GM20431 (cell line): Measurements from ENCODE around the gene RBM34.
"Not testable (repeated sequence)": the region's sequence is repeated elsewhere in the genome, so short reads cannot be mapped to it uniquely, and the experiment has no call there.

ENCODE experiments used
- in situ Hi-C: fragments of 300-500 bp; cut with MseI, MboI; formaldehyde crosslinking; loops from one replicate; pipeline ENCODE4 v1.15.0; 2020; ENCODE audit warnings: low sequenced_read_pairs; ENCODE audit not compliant: unreplicated experiment

RBM34 gene

GRCh38 chr1:235160957-235161684 is at the start of gene RBM34:
RBM34 (minus strand) TSS chr1:235161250; CDS start chr1:235161226, 24 bp downstream.
- in situ Hi-C loops: no loop called here

- in situ Hi-C loops: no loop called here
Observed at GRCh38 chr1:235207209-235207565, 46.1 kb upstream of the RBM34 start.

GRCh38 chr1:235206533-235207208 is 45.6 kb upstream of the RBM34 start:
- in situ Hi-C loops: no loop called here

GRCh38 chr1:235205687-235206086 is 44.6 kb upstream of the RBM34 start:
- in situ Hi-C loops: no loop called here

- in situ Hi-C loops: no loop called here
Observed at GRCh38 chr1:235203428-235203827, 42.4 kb upstream of the RBM34 start.

GRCh38 chr1:235202447-235202846 is 41.4 kb upstream of the RBM34 start:
- in situ Hi-C loops: not testable (repeated sequence)

GRCh38 chr1:235199441-235199840 is 38.4 kb upstream of the RBM34 start:
- in situ Hi-C loops: no loop called here

- in situ Hi-C loops: no loop called here
Observed at GRCh38 chr1:235190431-235190830, 29.4 kb upstream of the RBM34 start.

GRCh38 chr1:235187316-235187715 is 26.3 kb upstream of the RBM34 start:
- in situ Hi-C loops: no loop called here

- in situ Hi-C loops: no loop called here
Observed at GRCh38 chr1:235181561-235182245, 20.7 kb upstream of the RBM34 start.

- in situ Hi-C loops: no loop called here
Observed at GRCh38 chr1:235180916-235181460, 19.9 kb upstream of the RBM34 start.

- in situ Hi-C loops: no loop called here
Observed at GRCh38 chr1:235176486-235176885, 15.4 kb upstream of the RBM34 start.

- in situ Hi-C loops: no loop called here
Observed at GRCh38 chr1:235169986-235170385, 8.9 kb upstream of the RBM34 start.

GRCh38 chr1:235168375-235168774 is 7.3 kb upstream of the RBM34 start:
- in situ Hi-C loops: no loop called here

GRCh38 chr1:235161685-235162327 is 756 bp upstream of the RBM34 start:
- in situ Hi-C loops: no loop called here

GRCh38 chr1:235160383-235160956 is 580 bp downstream of the RBM34 start:
- in situ Hi-C loops: no loop called here

- in situ Hi-C loops: not testable (repeated sequence)
Observed at GRCh38 chr1:235159930-235160329, 1.1 kb downstream of the RBM34 start.

GRCh38 chr1:235159284-235159683 is 1.8 kb downstream of the RBM34 start:
- in situ Hi-C loops: not testable (repeated sequence)

- in situ Hi-C loops: no loop called here
Observed at GRCh38 chr1:235158680-235159079, 2.4 kb downstream of the RBM34 start.

GRCh38 chr1:235157150-235157549 is 3.9 kb downstream of the RBM34 start:
- in situ Hi-C loops: no loop called here
